NCI-H345 treated with DMSO at 0.1 percent for 48 hours (cell line): ENCODE results near the gene HOXC13.

Experiments
- DNase-seq: peaks from one replicate; lab custom pipeline; 2025; ENCODE audit not compliant: unreplicated experiment; lab: John Stamatoyannopoulos, UW

HOXC13 gene

GRCh38 chr12:53937596-53938325 lies 870 bp upstream of the HOXC13 start:
- DNase-seq: no peak

- DNase-seq: no peak
Measured at GRCh38 chr12:53939141-53940108, 794 bp downstream of the HOXC13 start.

- no peak for DNase-seq
Measured at GRCh38 chr12:53940443-53941014, 1.9 kb downstream of the HOXC13 start.

GRCh38 chr12:53941187-53941586 lies 2.6 kb downstream of the HOXC13 start:
- DNase-seq: no peak

GRCh38 chr12:53941750-53942149 lies 3.1 kb downstream of the HOXC13 start:
- no peak for DNase-seq

GRCh38 chr12:53942467-53942997 lies 3.9 kb downstream of the HOXC13 start:
- DNase-seq: no peak

- no peak for DNase-seq
Measured at GRCh38 chr12:53944209-53944608, 5.6 kb downstream of the HOXC13 start.

GRCh38 chr12:53944907-53945847 lies 6.5 kb downstream of the HOXC13 start:
- no peak for DNase-seq

- no peak for DNase-seq
Measured at GRCh38 chr12:53947743-53948142, 9.1 kb downstream of the HOXC13 start.

- DNase-seq: no peak
Measured at GRCh38 chr12:53948650-53949593, 10.3 kb downstream of the HOXC13 start.

- DNase-seq: no peak
Measured at GRCh38 chr12:53949631-53950436, 11.2 kb downstream of the HOXC13 start.

GRCh38 chr12:53950437-53950773 lies 11.8 kb downstream of the HOXC13 start:
- no peak for DNase-seq

GRCh38 chr12:53950789-53951576 lies 12.4 kb downstream of the HOXC13 start:
- no peak for DNase-seq

- no peak for DNase-seq
Measured at GRCh38 chr12:53951577-53952334, 13.1 kb downstream of the HOXC13 start.

- no peak for DNase-seq
Measured at GRCh38 chr12:53952335-53952694, 13.7 kb downstream of the HOXC13 start.

- DNase-seq: no peak
Measured at GRCh38 chr12:53952871-53953734, 14.5 kb downstream of the HOXC13 start.
